Left cardiac atrium (tissue), 4 donors: ENCODE data around the gene ADCY7. TPM values are rescaled to one million over a fixed set of nuclear protein-coding genes. Genes with fewer than 3 reads are reported as not detected.
A peak's percentile ranks its signal among the peaks of the same experiment; 100 is the strongest.

Experiments
- ATAC-seq, 2 donors: fragments of 200-7000 bp; cut with Tn5 transposase; one replicate each; pipeline ENCODE4 v1.9.1; 2020; ENCODE audit warnings: mild to moderate bottlenecking in 2 of 2, moderate library complexity in 2 of 2
- DNase-seq: peaks from one replicate; pipeline ENCODE4 v3.0.0-alpha.2; 2020
- intact Hi-C, 2 donors: fragments of 100-400 bp; cut with DNase I; formaldehyde crosslinking; loops; one replicate each; pipeline versions ENCODE4 v1.14.1 to v1.15.1; 2022 to 2023
- total RNA-seq, 2 donors: library from RNA; stranded (reverse); fragmentation: NEBNext Ultra II Directional; extraction: Animal tissue kit (Norgen Biotek cat#: 25700); gene quantifications; one replicate each; pipeline ENCODE4 v1.2.1, GENCODE V29; 2021
- donor health status: DM: no; HTN: yes; CAD: no.
- donor health status: DM: no; HTN: yes; CAD: no; lungs with severe emphysema.
- donor health status: DM: yes; HTN: yes; CAD: no.
- donor health status: Dilated cardiomyopathy.

Gene ADCY7
- total RNA-seq, 2 donors from 2014 or later, result 14.3 to 23.7 TPM

GRCh38 chr16:50263940-50264929 is 2.1 kb upstream of the ADCY7 start:
- intact Hi-C loops, result no loop called here
- DNase-seq (no peak), ATAC-seq (no peak)

GRCh38 chr16:50265260-50265659 is 1.1 kb upstream of the ADCY7 start:
- DNase-seq, result no peak
- intact Hi-C loops, result no loop called here
- no peak for ATAC-seq

GRCh38 chr16:50265716-50266336 is 525 bp upstream of the ADCY7 start:
- no peak for DNase-seq
- ATAC-seq, result no peak
- intact Hi-C loops, result no loop called here

GRCh38 chr16:50267151-50267631 is 840 bp downstream of the ADCY7 start:
- intact Hi-C loops, result no loop called here
- ATAC-seq (no peak), DNase-seq (no peak)

- intact Hi-C loops, result no loop called here
- DNase-seq (peak; percentile 18), ATAC-seq (no peak)
Observed at GRCh38 chr16:50267651-50268050, 1.3 kb downstream of the ADCY7 start.

- no peak for ATAC-seq
- no peak for DNase-seq
- intact Hi-C loops, result no loop called here
Observed at GRCh38 chr16:50268352-50268751, 2.0 kb downstream of the ADCY7 start.

GRCh38 chr16:50269061-50269705 is 2.8 kb downstream of the ADCY7 start:
- ATAC-seq, result no peak
- peak; percentile 10 for DNase-seq
- intact Hi-C loops, result no loop called here

- intact Hi-C loops, result no loop called here
- ATAC-seq (no peak), DNase-seq (no peak)
Observed at GRCh38 chr16:50269769-50270509, 3.6 kb downstream of the ADCY7 start.

- DNase-seq, result peak; percentile 19
- intact Hi-C loops, result no loop called here
- ATAC-seq, result no peak
Observed at GRCh38 chr16:50270510-50271147, 4.3 kb downstream of the ADCY7 start.

- ATAC-seq (no peak), DNase-seq (no peak)
- intact Hi-C loops, result no loop called here
Observed at GRCh38 chr16:50271148-50272041, 5.0 kb downstream of the ADCY7 start.

- intact Hi-C loops, result no loop called here
- no peak for DNase-seq
- no peak for ATAC-seq
Observed at GRCh38 chr16:50272111-50272571, 5.8 kb downstream of the ADCY7 start.

- no peak for DNase-seq
- intact Hi-C loops, result no loop called here
Observed at GRCh38 chr16:50272687-50273381, 6.5 kb downstream of the ADCY7 start.

GRCh38 chr16:50273382-50273690 is 7.0 kb downstream of the ADCY7 start:
- no peak for DNase-seq
- intact Hi-C loops, result no loop called here

More at GRCh38 chr16:50272687-50273381, 6.5 kb downstream of the ADCY7 start:
- ATAC-seq, result no peak

GRCh38 chr16:50273888-50274325 is 7.6 kb downstream of the ADCY7 start:
- ATAC-seq (peak; percentile 9 to 31), DNase-seq (no peak)
- intact Hi-C loops, result no loop called here

More at GRCh38 chr16:50273382-50273690, 7.0 kb downstream of the ADCY7 start:
- ATAC-seq, result no peak

- DNase-seq, result no peak
- peak in 1 of 2 donors; percentile 8 for ATAC-seq
- intact Hi-C loops, result no loop called here
Observed at GRCh38 chr16:50274326-50275097, 8.2 kb downstream of the ADCY7 start.

- ATAC-seq (no peak), DNase-seq (no peak)
- intact Hi-C loops, result no loop called here
Observed at GRCh38 chr16:50275098-50275415, 8.7 kb downstream of the ADCY7 start.
